ENCODE data around the gene SBNO1.

SBNO1 gene

GRCh38 chr12:123265851-123266678 lies 98.6 kb downstream of the SBNO1 start:
- TF ChIP-seq CTCF (IDR thresholded peaks at IDR 0.05; ENCODE audit: low read length, missing control alignments) = no peak
- no peak for DNase-seq (ENCODE audit: low read depth)
- H3K4me3 ChIP-seq (replicated peaks; ENCODE audit: low read depth, low read length) = no peak overlapping the region

GRCh38 chr12:123264642-123265041 lies 100.0 kb downstream of the SBNO1 start:
- H3K4me3 ChIP-seq (replicated peaks; ENCODE audit: low read depth, low read length) = no peak overlapping the region
- no peak for DNase-seq (ENCODE audit: low read depth)
- peak; percentile 21 for TF ChIP-seq CTCF (IDR thresholded peaks at IDR 0.05; ENCODE audit: low read length, missing control alignments)

GRCh38 chr12:123263196-123263817 lies 101.3 kb downstream of the SBNO1 start:
- H3K4me3 ChIP-seq (replicated peaks; ENCODE audit: low read depth, low read length) = no peak overlapping the region
- no peak for DNase-seq (ENCODE audit: low read depth)
- TF ChIP-seq CTCF (IDR thresholded peaks at IDR 0.05; ENCODE audit: low read length, missing control alignments) = no peak

GRCh38 chr12:123261196-123261595 lies 103.5 kb downstream of the SBNO1 start:
- H3K4me3 ChIP-seq (replicated peaks; ENCODE audit: low read depth, low read length) = no peak overlapping the region
- DNase-seq (ENCODE audit: low read depth) = no peak
- no peak for TF ChIP-seq CTCF (IDR thresholded peaks at IDR 0.05; ENCODE audit: low read length, missing control alignments)

GRCh38 chr12:123260081-123260480 lies 104.6 kb downstream of the SBNO1 start:
- DNase-seq (ENCODE audit: low read depth) = no peak
- no peak for TF ChIP-seq CTCF (IDR thresholded peaks at IDR 0.05; ENCODE audit: low read length, missing control alignments)
- no peak overlapping the region for H3K4me3 ChIP-seq (replicated peaks; ENCODE audit: low read depth, low read length)

- no peak overlapping the region for H3K4me3 ChIP-seq (replicated peaks; ENCODE audit: low read depth, low read length)
- no peak for DNase-seq (ENCODE audit: low read depth)
- TF ChIP-seq CTCF (IDR thresholded peaks at IDR 0.05; ENCODE audit: low read length, missing control alignments) = no peak
Measured at GRCh38 chr12:123258593-123258992, 106.1 kb downstream of the SBNO1 start.

All from fibroblast of pulmonary artery (primary cell).